ENCODE measurements around the gene SAV1. TPM values are rescaled to one million over a fixed set of nuclear protein-coding genes. Genes with fewer than 3 reads are reported as not detected.

SAV1 gene
- total RNA-seq, 1 experiment from 2014 or later: 66.2 TPM

DNA sequence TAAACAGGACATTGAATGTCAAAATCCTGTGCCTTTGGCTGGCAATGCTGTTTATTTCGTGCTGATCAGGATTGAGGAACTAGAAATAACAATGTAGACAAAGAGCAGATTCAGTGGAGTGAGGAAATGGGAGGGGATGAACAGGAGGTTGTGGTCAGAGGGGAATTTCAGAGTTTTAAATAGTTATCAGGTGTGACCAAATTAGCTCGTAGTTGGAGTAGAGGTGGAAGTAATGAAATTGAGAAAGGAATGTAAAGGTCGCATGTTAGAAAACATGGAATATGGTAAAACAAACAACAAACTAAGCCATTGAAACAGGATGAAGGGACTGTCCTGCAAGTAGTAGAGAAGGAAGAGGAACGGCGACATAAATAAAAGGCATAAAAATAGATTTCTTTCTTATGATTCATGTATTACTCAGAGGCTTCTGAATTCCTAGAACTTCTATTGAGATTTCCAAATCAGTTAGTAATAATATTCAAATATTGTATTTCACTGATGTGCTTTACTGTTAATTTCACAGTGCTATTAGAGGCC is 9.5 kb upstream of the SAV1 start:
- TSS peak; percentile 23 for BruUV-seq (replicated peaks)
- intact Hi-C loops (cut with micrococcal nuclease): loop anchor here (1.0 to 5.0 kb wide), 4 partner anchors 35 to 185 kb away; no protein-coding TSS in a partner anchor
- H2AFZ ChIP-seq (ENCODE audit: low read length): peak overlapping the region; percentile 74

DNA sequence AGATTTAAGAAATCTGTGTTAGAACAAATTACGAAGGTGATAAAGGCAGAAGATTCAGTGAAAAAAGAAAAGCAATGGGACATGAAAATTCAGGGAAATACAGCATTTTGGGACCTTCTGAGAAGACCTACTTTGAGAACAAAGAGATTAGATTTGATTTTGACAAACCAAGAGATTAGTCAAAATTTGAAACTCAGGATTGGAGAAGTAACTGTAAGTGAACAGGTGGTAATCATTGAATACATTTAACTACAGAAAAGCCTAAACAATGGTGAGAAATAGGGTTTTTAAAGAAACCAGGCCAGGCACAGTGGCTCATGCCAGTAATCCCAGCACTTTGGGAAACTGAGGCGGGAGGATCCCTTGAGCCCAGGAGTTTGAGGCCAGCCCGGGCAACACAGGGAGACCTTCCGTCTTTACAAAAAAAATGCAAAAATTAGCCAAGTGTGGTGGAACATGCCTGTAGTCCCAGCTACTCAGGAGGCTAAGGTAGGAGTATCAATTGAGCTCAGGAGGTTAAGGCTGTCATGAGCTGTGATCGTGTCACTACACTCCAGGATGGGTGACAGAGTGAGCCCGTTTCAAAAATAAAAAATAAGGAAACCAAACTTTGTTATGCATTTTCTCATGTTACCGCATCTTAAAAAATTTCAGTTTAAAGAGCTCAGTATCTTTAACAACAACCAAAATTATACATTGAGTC is 8.9 kb upstream of the SAV1 start:
- Histone ChIP-seq H3K79me2 (ENCODE audit: low read length) (no peaks in the 10 kb centered on the region), H3F3A (ENCODE audit: low read length, unreplicated experiment) (no peaks in the 10 kb centered on the region), H2AFZ (ENCODE audit: low read length) (peak overlapping the region; percentile 74), H3K9ac (ENCODE audit: low read length) (peak overlapping the region; percentile 32), H3K4me3 (ENCODE audit: low read length) (peak overlapping the region; percentile 54), H3K4me2 (ENCODE audit: low read length) (peak overlapping the region; percentile 77), H3K4me1 (ENCODE audit: insufficient read depth, low read length) (peaks cover 44% of the 10 kb centered on the region), H3K9me3 (ENCODE audit: low read length) (no peaks in the 10 kb centered on the region), H4K20me1 (ENCODE audit: low read length) (no peaks in the 10 kb centered on the region), H3K27ac (ENCODE audit: low read length) (peak overlapping the region; percentile 80), H3K9me2 (replicated peaks; ENCODE audit: low read length) (no peaks in the 10 kb centered on the region; the same call in 1 of the 2 replicates), H3K27me3 (ENCODE audit: low read length) (no peaks in the 10 kb centered on the region), H3K36me3 (ENCODE audit: low read depth, low read length) (no peaks in the 10 kb centered on the region)
- ATAC-seq: peak; percentile 27
- POLR2A ChIA-PET (ENCODE audit: unreplicated experiment): interaction anchor here (0.5 to 1.4 kb wide), 6 partner anchors 9 to 282 kb away, joined by 3 to 6 read pairs (median 4); partner anchors contain the start of gene SAV1
- BruUV-seq (replicated peaks): TSS peak; percentile 93
- CTCF ChIA-PET: interaction anchor here (0.9 to 1.1 kb wide), 7 partner anchors 9 to 814 kb away, joined by 3 to 7 read pairs (median 5); partner anchors contain the start of gene SAV1
- intact Hi-C loops (cut with micrococcal nuclease): loop anchor here (1.0 to 5.0 kb wide), 4 partner anchors 35 to 185 kb away; no protein-coding TSS in a partner anchor
- no peak for DNase-seq
- no peak for TF ChIP-seq EZH2phosphoT487 (IDR thresholded peaks at IDR 0.05; ENCODE audit: borderline replicate concordance, low read length)
- no peak for TF ChIP-seq EZH2 (IDR thresholded peaks at IDR 0.05; ENCODE audit: low read length, unreplicated experiment)
- TF ChIP-seq, protein P1, sequence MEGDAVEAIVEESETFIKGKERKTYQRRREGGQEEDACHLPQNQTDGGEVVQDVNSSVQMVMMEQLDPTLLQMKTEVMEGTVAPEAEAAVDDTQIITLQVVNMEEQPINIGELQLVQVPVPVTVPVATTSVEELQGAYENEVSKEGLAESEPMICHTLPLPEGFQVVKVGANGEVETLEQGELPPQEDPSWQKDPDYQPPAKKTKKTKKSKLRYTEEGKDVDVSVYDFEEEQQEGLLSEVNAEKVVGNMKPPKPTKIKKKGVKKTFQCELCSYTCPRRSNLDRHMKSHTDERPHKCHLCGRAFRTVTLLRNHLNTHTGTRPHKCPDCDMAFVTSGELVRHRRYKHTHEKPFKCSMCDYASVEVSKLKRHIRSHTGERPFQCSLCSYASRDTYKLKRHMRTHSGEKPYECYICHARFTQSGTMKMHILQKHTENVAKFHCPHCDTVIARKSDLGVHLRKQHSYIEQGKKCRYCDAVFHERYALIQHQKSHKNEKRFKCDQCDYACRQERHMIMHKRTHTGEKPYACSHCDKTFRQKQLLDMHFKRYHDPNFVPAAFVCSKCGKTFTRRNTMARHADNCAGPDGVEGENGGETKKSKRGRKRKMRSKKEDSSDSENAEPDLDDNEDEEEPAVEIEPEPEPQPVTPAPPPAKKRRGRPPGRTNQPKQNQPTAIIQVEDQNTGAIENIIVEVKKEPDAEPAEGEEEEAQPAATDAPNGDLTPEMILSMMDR (conservative IDR thresholded peaks at IDR 0.05; ENCODE audit: low read depth, low read length): no peak

More for the DNA sequence above, 9.5 kb upstream of the SAV1 start:
- H3K4me2 ChIP-seq (ENCODE audit: low read length): peak overlapping the region; percentile 77
- ATAC-seq (peak; percentile 91), DNase-seq (peak; percentile 88)
- POLR2A ChIA-PET (ENCODE audit: unreplicated experiment): interaction anchor here (0.6 to 1.4 kb wide), 4 partner anchors 9 to 282 kb away, joined by 3 to 6 read pairs (median 4); partner anchors contain the start of gene SAV1
- H3F3A ChIP-seq (ENCODE audit: low read length, unreplicated experiment): no peaks in the 10 kb centered on the region
- H3K4me3 ChIP-seq (ENCODE audit: low read length): peak overlapping the region; percentile 54
- H4K20me1 ChIP-seq (ENCODE audit: low read length): no peaks in the 10 kb centered on the region
- peak overlapping the region; percentile 80 for H3K27ac ChIP-seq (ENCODE audit: low read length)
- CTCF ChIA-PET: interaction anchor here (0.9 to 1.1 kb wide), 7 partner anchors 9 to 815 kb away, joined by 3 to 7 read pairs (median 5); partner anchors contain the start of gene SAV1
- H3K9ac ChIP-seq (ENCODE audit: low read length): peak overlapping the region; percentile 32
- no peaks in the 10 kb centered on the region for H3K9me3 ChIP-seq (ENCODE audit: low read length)
- H3K4me1 ChIP-seq (ENCODE audit: insufficient read depth, low read length): peaks cover 44% of the 10 kb centered on the region
- TF ChIP-seq EZH2 (IDR thresholded peaks at IDR 0.05; ENCODE audit: low read length, unreplicated experiment): no peak
- no peak for TF ChIP-seq EZH2phosphoT487 (IDR thresholded peaks at IDR 0.05; ENCODE audit: borderline replicate concordance, low read length)
- TF ChIP-seq, protein P1 (conservative IDR thresholded peaks at IDR 0.05; ENCODE audit: low read depth, low read length): no peak
- no peaks in the 10 kb centered on the region for H3K79me2 ChIP-seq (ENCODE audit: low read length)
- no peaks in the 10 kb centered on the region; the same call in 1 of the 2 replicates for H3K9me2 ChIP-seq (replicated peaks; ENCODE audit: low read length)
- H3K36me3 ChIP-seq (ENCODE audit: low read depth, low read length): no peaks in the 10 kb centered on the region
- no peaks in the 10 kb centered on the region for H3K27me3 ChIP-seq (ENCODE audit: low read length)

Data from PC-3 (cell line).